ENCODE results near the gene HES1.
A peak's percentile ranks its signal among the peaks of the same experiment; 100 is the strongest.

The HES1 gene

GRCh38 chr3:194132465-194133286, 3.3 kb upstream of the HES1 start:
- Histone ChIP-seq H3K9me3 (ENCODE audit: severe bottlenecking) (no peaks in the 10 kb centered on the region), H3K27me3 (ENCODE audit: insufficient read depth, low read depth, severe bottlenecking) (peaks cover 7% of the 10 kb centered on the region), H3K27ac (no peak overlapping the region), H3K36me3 (no peaks in the 10 kb centered on the region), H3K4me3 (ENCODE audit: low read depth, low read length) (no peak overlapping the region)
- TF ChIP-seq CTCF (IDR thresholded peaks at IDR 0.05; ENCODE audit: low read depth, low read length) = no peak
- DNase-seq = no peak

DNA sequence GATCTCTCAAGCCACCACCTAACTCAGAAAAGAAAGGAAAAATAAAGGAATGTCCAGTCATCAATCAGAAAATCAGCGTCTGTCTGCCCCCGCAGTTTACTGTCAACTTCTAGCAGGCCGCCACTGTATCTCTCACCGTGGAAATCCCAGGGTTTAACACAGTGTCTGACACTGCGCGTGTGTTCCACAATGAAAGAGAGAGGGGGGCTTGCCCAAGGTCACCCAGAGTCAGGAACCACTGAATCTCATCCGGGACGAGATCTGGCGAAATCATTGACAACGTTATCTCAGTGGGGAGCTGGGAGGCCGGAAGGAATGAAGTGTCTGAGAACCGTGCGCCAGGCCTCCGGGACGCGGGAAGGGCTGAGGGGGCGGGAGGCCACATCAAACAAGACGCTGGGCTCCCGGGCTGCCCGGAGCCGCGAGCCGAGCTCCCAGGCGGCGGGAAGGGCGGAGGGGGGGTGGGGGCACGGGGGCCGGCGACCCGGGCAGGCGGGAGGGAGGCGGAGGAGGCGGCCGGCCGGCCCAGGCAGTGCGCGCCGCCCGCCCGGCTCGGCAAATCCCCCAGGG, 2.2 kb upstream of the HES1 start:
- no peaks in the 10 kb centered on the region for H3K9me3 ChIP-seq (ENCODE audit: severe bottlenecking)
- H3K27ac ChIP-seq = no peak overlapping the region
- peaks cover 7% of the 10 kb centered on the region for H3K27me3 ChIP-seq (ENCODE audit: insufficient read depth, low read depth, severe bottlenecking)
- H3K4me3 ChIP-seq (ENCODE audit: low read depth, low read length) = peak overlapping the region; percentile 37
- peak; percentile 22 for DNase-seq
- no peaks in the 10 kb centered on the region for H3K36me3 ChIP-seq
- no peak for TF ChIP-seq CTCF (IDR thresholded peaks at IDR 0.05; ENCODE audit: low read depth, low read length)

DNA sequence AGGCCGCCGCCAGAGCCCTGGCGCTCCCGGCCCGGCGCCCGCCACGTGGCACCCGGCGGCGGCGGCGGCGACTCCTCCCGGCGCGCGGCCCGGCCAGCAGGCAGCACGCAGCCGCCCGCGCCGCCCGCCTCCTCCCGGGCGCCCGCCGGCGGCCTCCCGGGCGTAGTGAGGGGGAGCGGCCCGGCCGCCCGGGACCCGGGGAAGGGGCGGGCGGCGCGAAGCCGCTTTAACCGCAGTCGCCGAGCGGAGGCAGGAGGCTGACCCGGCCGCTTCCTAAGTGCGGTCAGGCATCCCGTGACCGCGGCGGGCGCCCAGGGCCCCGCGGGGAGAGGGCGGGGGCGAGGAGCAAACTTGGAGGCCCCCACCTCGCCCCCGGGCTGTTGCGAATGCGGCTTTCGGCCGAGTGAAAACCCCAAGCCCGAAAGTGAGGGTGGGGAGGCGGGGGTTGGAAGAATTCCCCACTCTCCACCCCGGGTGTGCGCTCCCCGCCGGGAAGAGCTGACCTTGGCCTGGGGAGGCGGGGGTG, 1.7 kb upstream of the HES1 start:
- no peaks in the 10 kb centered on the region for H3K9me3 ChIP-seq (ENCODE audit: severe bottlenecking)
- H3K27me3 ChIP-seq (ENCODE audit: insufficient read depth, low read depth, severe bottlenecking) = peaks cover 7% of the 10 kb centered on the region
- DNase-seq = no peak
- peak overlapping the region; percentile 82 for H3K27ac ChIP-seq
- TF ChIP-seq CTCF (IDR thresholded peaks at IDR 0.05; ENCODE audit: low read depth, low read length) = no peak
- peak overlapping the region; percentile 58 for H3K4me3 ChIP-seq (ENCODE audit: low read depth, low read length)
- H3K36me3 ChIP-seq = no peaks in the 10 kb centered on the region

GRCh38 chr3:194134757-194135515, 1.0 kb upstream of the HES1 start:
- DNase-seq = peak; percentile 81
- H3K27me3 ChIP-seq (ENCODE audit: insufficient read depth, low read depth, severe bottlenecking) = peaks cover 7% of the 10 kb centered on the region
- no peak for TF ChIP-seq CTCF (IDR thresholded peaks at IDR 0.05; ENCODE audit: low read depth, low read length)
- H3K36me3 ChIP-seq = no peaks in the 10 kb centered on the region
- peak overlapping the region; percentile 82 for H3K27ac ChIP-seq
- peak overlapping the region; percentile 58 for H3K4me3 ChIP-seq (ENCODE audit: low read depth, low read length)
- no peaks in the 10 kb centered on the region for H3K9me3 ChIP-seq (ENCODE audit: severe bottlenecking)

DNA sequence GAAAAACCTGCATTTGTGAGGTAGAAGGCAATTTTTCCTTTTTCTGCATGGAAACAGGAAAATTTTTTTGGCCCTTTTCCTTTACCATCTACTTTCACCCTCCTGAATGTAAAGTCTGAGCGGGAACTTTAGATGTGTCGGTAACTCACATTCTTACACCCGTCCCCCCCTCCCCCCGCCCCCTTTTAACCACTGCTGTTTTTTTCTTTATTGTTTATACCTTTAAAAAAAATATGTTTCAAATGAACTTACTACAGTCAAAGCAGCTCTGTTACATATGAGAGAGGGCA, 487 bp upstream of the HES1 start:
- no peak for DNase-seq
- Histone ChIP-seq H3K36me3 (no peaks in the 10 kb centered on the region), H3K27ac (peak overlapping the region; percentile 82), H3K9me3 (ENCODE audit: severe bottlenecking) (no peaks in the 10 kb centered on the region), H3K4me3 (ENCODE audit: low read depth, low read length) (peak overlapping the region; percentile 58), H3K27me3 (ENCODE audit: insufficient read depth, low read depth, severe bottlenecking) (peaks cover 7% of the 10 kb centered on the region)
- TF ChIP-seq CTCF (IDR thresholded peaks at IDR 0.05; ENCODE audit: low read depth, low read length) = no peak

Measured in WERI-Rb-1 (cell line).